ENCODE data around the gene CENPM.

GRCh38 chr22:41892721-41893120 lies 54.2 kb downstream of the CENPM start:
- TF ChIP-seq GATA2 (IDR thresholded peaks at IDR 0.05; ENCODE audit: low read depth, low read length), result no peak
- no peak for TF ChIP-seq GATA3 (IDR thresholded peaks at IDR 0.05; ENCODE audit: low read depth, low read length)
